Measurements from ENCODE around the gene DNAI7.

DNAI7 gene

GRCh38 chr12:25162866-25163265 lies 32.1 kb downstream of the DNAI7 start:
- H3K9me3 ChIP-seq = no peaks in the 10 kb centered on the region
- H3K36me3 ChIP-seq = no peaks in the 10 kb centered on the region

GRCh38 chr12:25156061-25156460 lies 38.9 kb downstream of the DNAI7 start:
- Histone ChIP-seq H3K27ac (no peak overlapping the region), H3K27me3 (no peaks in the 10 kb centered on the region), H3K4me3 (ENCODE audit: low read depth in 1 of 2, low read length in 1 of 2) (no peak overlapping the region), H3K4me1 (ENCODE audit: control insufficient read depth in 1 of 2, insufficient read depth in 1 of 2, low read depth in 1 of 2, low read length in 1 of 2) (peaks cover 3 to 4% of the 10 kb centered on the region in 2 experiments), H3K36me3 (no peaks in the 10 kb centered on the region), H3K9me3 (no peaks in the 10 kb centered on the region)
- no peak for TF ChIP-seq CTCF (IDR thresholded peaks at IDR 0.05)

More at GRCh38 chr12:25162866-25163265, 32.1 kb downstream of the DNAI7 start:
- Histone ChIP-seq H3K4me1 (ENCODE audit: control insufficient read depth in 1 of 2, insufficient read depth in 1 of 2, low read depth in 1 of 2, low read length in 1 of 2) (no peaks in the 10 kb centered on the region), H3K4me3 (ENCODE audit: low read depth in 1 of 2, low read length in 1 of 2) (no peak overlapping the region), H3K27me3 (no peaks in the 10 kb centered on the region), H3K27ac (no peak overlapping the region)
- TF ChIP-seq CTCF (IDR thresholded peaks at IDR 0.05) = no peak

- no peak overlapping the region for H3K4me3 ChIP-seq (ENCODE audit: low read depth in 1 of 2, low read length in 1 of 2)
- H3K9me3 ChIP-seq = no peaks in the 10 kb centered on the region
- H3K27ac ChIP-seq = no peak overlapping the region
- peak; percentile 44 for TF ChIP-seq CTCF (IDR thresholded peaks at IDR 0.05)
- H3K4me1 ChIP-seq (ENCODE audit: control insufficient read depth in 1 of 2, insufficient read depth in 1 of 2, low read depth in 1 of 2, low read length in 1 of 2) = peaks cover 3 to 4% of the 10 kb centered on the region in 2 experiments
- no peaks in the 10 kb centered on the region for H3K36me3 ChIP-seq
- no peaks in the 10 kb centered on the region for H3K27me3 ChIP-seq
Measured at GRCh38 chr12:25155022-25155576, 39.9 kb downstream of the DNAI7 start.

GRCh38 chr12:25152055-25152454 lies 42.9 kb downstream of the DNAI7 start:
- H3K27ac ChIP-seq = no peak overlapping the region
- peaks cover 4 to 7% of the 10 kb centered on the region in 2 experiments for H3K4me1 ChIP-seq (ENCODE audit: control insufficient read depth in 1 of 2, insufficient read depth in 1 of 2, low read depth in 1 of 2, low read length in 1 of 2)
- H3K27me3 ChIP-seq = no peaks in the 10 kb centered on the region
- TF ChIP-seq CTCF (IDR thresholded peaks at IDR 0.05) = no peak
- no peaks in the 10 kb centered on the region for H3K36me3 ChIP-seq
- no peak overlapping the region for H3K4me3 ChIP-seq (ENCODE audit: low read depth in 1 of 2, low read length in 1 of 2)
- no peaks in the 10 kb centered on the region for H3K9me3 ChIP-seq

- H3K27ac ChIP-seq = no peak overlapping the region
- H3K27me3 ChIP-seq = no peaks in the 10 kb centered on the region
- TF ChIP-seq CTCF (IDR thresholded peaks at IDR 0.05) = no peak
- H3K4me3 ChIP-seq (ENCODE audit: low read depth in 1 of 2, low read length in 1 of 2) = no peak overlapping the region
- H3K9me3 ChIP-seq = no peaks in the 10 kb centered on the region
- H3K36me3 ChIP-seq = no peaks in the 10 kb centered on the region
- peaks cover 5 to 13% of the 10 kb centered on the region in 2 experiments for H3K4me1 ChIP-seq (ENCODE audit: control insufficient read depth in 1 of 2, insufficient read depth in 1 of 2, low read depth in 1 of 2, low read length in 1 of 2)
Measured at GRCh38 chr12:25151476-25151875, 43.5 kb downstream of the DNAI7 start.

All from neutrophil (primary cell).